Femur (tissue), 1 donor: ENCODE results near the gene RASGEF1B.

Experiments
- DNase-seq: peaks from one replicate; pipeline ENCODE4 v3.0.0-alpha.2; 2017

Gene RASGEF1B

GRCh38 chr4:81465406-81466340 lies 6.0 kb downstream of the RASGEF1B start:
- DNase-seq = no peak

GRCh38 chr4:81460834-81461233 lies 10.9 kb downstream of the RASGEF1B start:
- DNase-seq = no peak

- no peak for DNase-seq
Observed at GRCh38 chr4:81460191-81460701, 11.5 kb downstream of the RASGEF1B start.

GRCh38 chr4:81459228-81459627 lies 12.5 kb downstream of the RASGEF1B start:
- DNase-seq = no peak

- no peak for DNase-seq
Observed at GRCh38 chr4:81457921-81458520, 13.7 kb downstream of the RASGEF1B start.

- DNase-seq = no peak
Observed at GRCh38 chr4:81457345-81457744, 14.4 kb downstream of the RASGEF1B start.

GRCh38 chr4:81455897-81456296 lies 15.8 kb downstream of the RASGEF1B start:
- DNase-seq = no peak

GRCh38 chr4:81454948-81455347 lies 16.8 kb downstream of the RASGEF1B start:
- DNase-seq = no peak

- DNase-seq = no peak
Observed at GRCh38 chr4:81454499-81454898, 17.2 kb downstream of the RASGEF1B start.

GRCh38 chr4:81453024-81453423 lies 18.7 kb downstream of the RASGEF1B start:
- DNase-seq = no peak

GRCh38 chr4:81452452-81453006 lies 19.2 kb downstream of the RASGEF1B start:
- DNase-seq = no peak

- DNase-seq = no peak
Observed at GRCh38 chr4:81449015-81449414, 22.7 kb downstream of the RASGEF1B start.

- no peak for DNase-seq
Observed at GRCh38 chr4:81447566-81448229, 24.0 kb downstream of the RASGEF1B start.

GRCh38 chr4:81446634-81447033 lies 25.1 kb downstream of the RASGEF1B start:
- no peak for DNase-seq

GRCh38 chr4:81445196-81445595 lies 26.5 kb downstream of the RASGEF1B start:
- no peak for DNase-seq

GRCh38 chr4:81442484-81443085 lies 29.1 kb downstream of the RASGEF1B start:
- no peak for DNase-seq

- no peak for DNase-seq
Observed at GRCh38 chr4:81440949-81441348, 30.8 kb downstream of the RASGEF1B start.

GRCh38 chr4:81436941-81437574 lies 34.6 kb downstream of the RASGEF1B start:
- DNase-seq = no peak

GRCh38 chr4:81436096-81436495 lies 35.6 kb downstream of the RASGEF1B start:
- no peak for DNase-seq

GRCh38 chr4:81432825-81433224 lies 38.9 kb downstream of the RASGEF1B start:
- DNase-seq = no peak

GRCh38 chr4:81431971-81432370 lies 39.7 kb downstream of the RASGEF1B start:
- DNase-seq = no peak

- no peak for DNase-seq
Observed at GRCh38 chr4:81429607-81430006, 42.1 kb downstream of the RASGEF1B start.
